BJ (cell line): ENCODE results near the gene MAPK7. TPM values are rescaled to one million over a fixed set of nuclear protein-coding genes. Genes with fewer than 3 reads are reported as not detected.

ENCODE experiments used
- CTCF ChIA-PET: fragments of 350-600 bp; formaldehyde crosslinking; extraction: SDS; loops from one replicate; lab custom pipeline; 2021; ENCODE audit warnings: antibody characterized with exemption, inconsistent platforms; lab: Yijun Ruan, JAX
- POLR2A ChIA-PET: fragments of 300-600 bp; sonication (Branson Sonifier 250); formaldehyde crosslinking; extraction: SDS; loops from one replicate; lab custom pipeline; 2021; ENCODE audit warnings: antibody characterized with exemption; lab: Charles Lee
- DNase-seq: peaks from one replicate; pipeline ENCODE4 v3.0.0-alpha.2; 2011; ENCODE audit warnings: low read depth
- H3K27me3 ChIP-seq: 2 replicates; pipeline ENCODE4 v1.6.0; 2011; ENCODE audit warnings: low read length; ENCODE audit not compliant: control insufficient read depth, insufficient read depth
- H3K36me3 ChIP-seq: 2 replicates; pipeline ENCODE4 v1.5.1; 2011; ENCODE audit warnings: low read length; ENCODE audit not compliant: control insufficient read depth, insufficient read depth
- H3K4me3 ChIP-seq: 2 replicates; pipeline ENCODE4 v1.5.1; 2011; ENCODE audit warnings: low read depth, mild to moderate bottlenecking, control low read depth, low read length
- CTCF ChIP-seq: IDR thresholded peaks from 2 replicates; pipeline ENCODE4 v1.5.1; 2011; ENCODE audit warnings: low read depth, mild to moderate bottlenecking, control low read depth, inconsistent platforms, low read length, moderate library complexity; ENCODE audit not compliant: insufficient read depth
- polyA plus RNA-seq: library from polyadenylated mRNA; depleted of rRNA; stranded (reverse); fragments of >200 nt; gene quantifications from 2 replicates; pipeline ENCODE4 v1.2.3, GENCODE V29; 2011

MAPK7 gene
- polyA plus RNA-seq, 1 experiment = 10.7 TPM

GRCh38 chr17:19335951-19336631 is 42.2 kb upstream of the MAPK7 start:
- DNase-seq = no peak
- CTCF ChIA-PET = no interaction called here

GRCh38 chr17:19336938-19337711 is 41.2 kb upstream of the MAPK7 start:
- Histone ChIP-seq H3K27me3 (no peaks in the 10 kb centered on the region), H3K36me3 (peaks cover 9% of the 10 kb centered on the region), H3K4me3 (no peak overlapping the region)
- ChIA-PET CTCF (interaction anchor here (0.9 to 1.8 kb wide), 3 partner anchors 8 to 15 kb away, joined by 3 to 9 read pairs (median 3); no protein-coding TSS in a partner anchor), POLR2A (no interaction called here)
- no peak for TF ChIP-seq CTCF
- no peak for DNase-seq

More at GRCh38 chr17:19335951-19336631, 42.2 kb upstream of the MAPK7 start:
- POLR2A ChIA-PET = no interaction called here
- no peak for TF ChIP-seq CTCF
- Histone ChIP-seq H3K4me3 (no peak overlapping the region), H3K36me3 (peaks cover 9% of the 10 kb centered on the region), H3K27me3 (no peaks in the 10 kb centered on the region)

- no peak for DNase-seq
- POLR2A ChIA-PET = no interaction called here
Measured at GRCh38 chr17:19337712-19338023, 40.6 kb upstream of the MAPK7 start.

GRCh38 chr17:19338031-19338990 is 40.0 kb upstream of the MAPK7 start:
- H3K4me3 ChIP-seq = no peak overlapping the region
- CTCF ChIA-PET = interaction anchor here (0.6 to 1.8 kb wide), 8 partner anchors 9 to 109 kb away, joined by 3 to 9 read pairs (median 4); no protein-coding TSS in a partner anchor
- H3K27me3 ChIP-seq = no peaks in the 10 kb centered on the region
- H3K36me3 ChIP-seq = peaks cover 9% of the 10 kb centered on the region
- POLR2A ChIA-PET = no interaction called here
- DNase-seq = no peak
- TF ChIP-seq CTCF = peak; percentile 54

More at GRCh38 chr17:19337712-19338023, 40.6 kb upstream of the MAPK7 start:
- CTCF ChIA-PET = interaction anchor here (1.0 to 1.8 kb wide), 3 partner anchors 8 to 109 kb away, joined by 3 to 9 read pairs (median 4); no protein-coding TSS in a partner anchor
- no peak for TF ChIP-seq CTCF
- H3K4me3 ChIP-seq = no peak overlapping the region
- H3K36me3 ChIP-seq = peaks cover 9% of the 10 kb centered on the region
- H3K27me3 ChIP-seq = no peaks in the 10 kb centered on the region
